ENCODE results near the gene GDPD1.

The GDPD1 gene

DNA sequence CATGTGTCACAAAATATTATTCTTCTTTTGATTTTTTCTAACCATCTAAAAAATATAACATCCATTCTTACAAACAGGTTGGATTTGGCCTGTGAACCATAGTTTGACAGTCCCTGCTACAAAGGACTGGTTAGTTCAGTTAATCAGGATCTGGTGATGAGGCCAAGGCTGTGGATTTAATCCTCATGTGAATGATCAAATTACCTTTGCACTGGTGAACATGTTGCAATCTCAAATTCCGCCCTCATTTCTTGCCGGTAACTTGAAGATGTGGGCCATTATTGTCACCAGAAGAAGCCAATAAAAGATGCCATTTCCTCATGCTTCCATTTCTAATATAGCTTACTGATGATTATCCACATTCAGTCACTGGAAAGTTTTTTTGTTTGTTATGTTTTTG, 75.9 kb downstream of the GDPD1 start:
- H3K27me3 ChIP-seq (replicated peaks; ENCODE audit: control insufficient read depth, insufficient read depth, low read length): no peaks in the 10 kb centered on the region
- no peaks in the 10 kb centered on the region for H3K36me3 ChIP-seq (ENCODE audit: control insufficient read depth, insufficient read depth, low read length)
- H3K4me3 ChIP-seq (replicated peaks; ENCODE audit: low read depth, low read length): no peak overlapping the region
- DNase-seq (ENCODE audit: extremely low read depth, insufficient read length): no peak
- TF ChIP-seq, protein P1, sequence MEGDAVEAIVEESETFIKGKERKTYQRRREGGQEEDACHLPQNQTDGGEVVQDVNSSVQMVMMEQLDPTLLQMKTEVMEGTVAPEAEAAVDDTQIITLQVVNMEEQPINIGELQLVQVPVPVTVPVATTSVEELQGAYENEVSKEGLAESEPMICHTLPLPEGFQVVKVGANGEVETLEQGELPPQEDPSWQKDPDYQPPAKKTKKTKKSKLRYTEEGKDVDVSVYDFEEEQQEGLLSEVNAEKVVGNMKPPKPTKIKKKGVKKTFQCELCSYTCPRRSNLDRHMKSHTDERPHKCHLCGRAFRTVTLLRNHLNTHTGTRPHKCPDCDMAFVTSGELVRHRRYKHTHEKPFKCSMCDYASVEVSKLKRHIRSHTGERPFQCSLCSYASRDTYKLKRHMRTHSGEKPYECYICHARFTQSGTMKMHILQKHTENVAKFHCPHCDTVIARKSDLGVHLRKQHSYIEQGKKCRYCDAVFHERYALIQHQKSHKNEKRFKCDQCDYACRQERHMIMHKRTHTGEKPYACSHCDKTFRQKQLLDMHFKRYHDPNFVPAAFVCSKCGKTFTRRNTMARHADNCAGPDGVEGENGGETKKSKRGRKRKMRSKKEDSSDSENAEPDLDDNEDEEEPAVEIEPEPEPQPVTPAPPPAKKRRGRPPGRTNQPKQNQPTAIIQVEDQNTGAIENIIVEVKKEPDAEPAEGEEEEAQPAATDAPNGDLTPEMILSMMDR (IDR thresholded peaks at IDR 0.05; ENCODE audit: insufficient read depth, low read length, poor library complexity, severe bottlenecking): no peak

DNA sequence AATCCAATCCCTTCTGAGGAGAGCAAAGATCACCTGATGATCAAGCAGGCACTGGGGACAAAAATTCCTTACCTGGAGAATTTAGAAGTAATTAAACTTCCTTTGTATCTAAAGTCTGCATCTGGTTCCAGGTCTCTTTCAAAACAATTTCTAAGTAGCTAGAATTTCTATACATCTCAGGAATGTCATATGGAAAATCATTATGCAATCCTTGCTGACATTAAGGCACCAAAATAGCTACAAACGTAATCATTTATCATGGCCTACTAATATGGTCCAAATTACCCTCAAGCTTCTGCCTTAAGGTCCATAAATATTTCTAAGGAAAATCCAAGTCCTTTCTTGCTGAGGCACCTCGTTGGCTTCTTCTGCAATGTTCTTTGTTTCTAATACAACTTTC, 78.2 kb downstream of the GDPD1 start:
- Histone ChIP-seq H3K36me3 (ENCODE audit: control insufficient read depth, insufficient read depth, low read length) (no peaks in the 10 kb centered on the region), H3K4me3 (replicated peaks; ENCODE audit: low read depth, low read length) (no peak overlapping the region), H3K27me3 (replicated peaks; ENCODE audit: control insufficient read depth, insufficient read depth, low read length) (no peaks in the 10 kb centered on the region)
- no peak for DNase-seq (ENCODE audit: extremely low read depth, insufficient read length)
- TF ChIP-seq, protein P1 (IDR thresholded peaks at IDR 0.05; ENCODE audit: insufficient read depth, low read length, poor library complexity, severe bottlenecking): no peak

DNA sequence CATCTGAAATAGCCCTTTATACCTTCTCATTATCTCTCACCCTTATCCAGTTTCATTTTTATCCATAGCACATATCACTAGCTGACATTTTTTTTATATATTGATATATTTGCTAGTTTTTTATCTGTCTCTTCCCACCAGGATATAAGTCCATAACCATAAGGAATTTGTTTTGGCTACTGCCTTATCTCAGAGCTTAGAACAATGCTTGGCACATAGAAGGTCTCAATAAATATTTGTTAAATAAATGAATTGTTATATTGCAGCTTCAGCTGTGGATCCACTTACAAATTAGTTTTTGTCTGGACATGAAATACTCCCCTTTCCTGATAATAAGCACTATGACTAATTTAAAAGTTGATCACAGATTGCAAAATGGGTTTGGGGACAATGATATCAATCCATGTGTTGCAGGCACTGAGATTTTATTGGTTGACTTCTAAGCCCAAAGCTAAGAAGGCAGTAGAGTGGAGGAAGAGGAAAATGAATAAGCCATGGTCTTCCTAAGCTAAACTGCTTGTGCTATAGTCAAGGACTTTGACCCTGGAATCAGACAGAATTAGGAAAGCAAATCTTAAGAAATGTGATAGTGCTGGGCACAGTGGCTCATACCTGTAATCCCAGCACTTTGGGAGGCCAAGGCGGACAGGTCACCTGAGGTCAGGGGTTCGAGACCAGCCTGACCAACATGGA, 79.2 kb downstream of the GDPD1 start:
- TF ChIP-seq, protein P1 (IDR thresholded peaks at IDR 0.05; ENCODE audit: insufficient read depth, low read length, poor library complexity, severe bottlenecking): no peak
- Histone ChIP-seq H3K36me3 (ENCODE audit: control insufficient read depth, insufficient read depth, low read length) (no peaks in the 10 kb centered on the region), H3K27me3 (replicated peaks; ENCODE audit: control insufficient read depth, insufficient read depth, low read length) (no peaks in the 10 kb centered on the region), H3K4me3 (replicated peaks; ENCODE audit: low read depth, low read length) (no peak overlapping the region)
- DNase-seq (ENCODE audit: extremely low read depth, insufficient read length): no peak

DNA sequence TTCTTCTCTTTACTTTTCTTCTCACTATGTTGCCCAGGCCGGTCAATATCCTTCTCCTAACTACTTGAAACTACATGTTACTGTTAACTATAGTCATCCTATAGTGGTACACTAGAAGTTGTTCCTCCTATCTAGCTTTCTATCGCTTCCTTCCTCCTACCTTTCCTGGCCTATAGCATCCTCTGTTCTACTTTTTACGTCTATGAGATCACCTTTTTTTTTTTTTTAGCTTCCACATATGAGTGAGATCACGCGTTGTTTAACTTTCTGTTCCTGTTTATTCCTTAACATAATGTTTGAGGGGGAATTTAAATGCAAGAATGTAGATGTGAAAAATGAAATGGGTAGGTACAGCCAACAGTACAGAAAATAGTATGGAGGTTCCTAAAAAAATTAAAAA, 80.6 kb downstream of the GDPD1 start:
- TF ChIP-seq, protein P1 (IDR thresholded peaks at IDR 0.05; ENCODE audit: insufficient read depth, low read length, poor library complexity, severe bottlenecking): no peak
- Histone ChIP-seq H3K36me3 (ENCODE audit: control insufficient read depth, insufficient read depth, low read length) (no peaks in the 10 kb centered on the region), H3K27me3 (replicated peaks; ENCODE audit: control insufficient read depth, insufficient read depth, low read length) (no peaks in the 10 kb centered on the region), H3K4me3 (replicated peaks; ENCODE audit: low read depth, low read length) (no peak overlapping the region)
- DNase-seq (ENCODE audit: extremely low read depth, insufficient read length): no peak

DNA sequence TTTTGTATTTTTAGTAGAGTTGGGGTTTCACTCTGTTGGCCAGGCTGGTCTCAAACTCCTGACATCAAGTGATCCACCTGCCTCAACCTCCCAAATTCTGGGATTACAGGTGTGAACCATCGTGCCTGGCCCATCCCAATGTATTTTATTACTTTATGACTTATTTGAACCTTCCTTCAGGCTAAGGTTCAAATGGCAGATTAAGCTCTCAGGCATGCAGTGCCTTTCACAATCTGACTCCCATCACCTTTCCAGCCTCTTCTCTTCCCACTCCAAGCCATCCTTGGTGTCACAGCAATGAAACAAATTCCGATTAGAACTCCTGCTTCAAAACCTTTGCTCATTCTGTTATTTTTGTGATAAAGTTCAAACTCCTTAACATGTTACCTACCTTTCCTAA, 84.5 kb downstream of the GDPD1 start:
- no peak for DNase-seq (ENCODE audit: extremely low read depth, insufficient read length)
- H3K36me3 ChIP-seq (ENCODE audit: control insufficient read depth, insufficient read depth, low read length): no peaks in the 10 kb centered on the region
- no peaks in the 10 kb centered on the region for H3K27me3 ChIP-seq (replicated peaks; ENCODE audit: control insufficient read depth, insufficient read depth, low read length)
- TF ChIP-seq, protein P1 (IDR thresholded peaks at IDR 0.05; ENCODE audit: insufficient read depth, low read length, poor library complexity, severe bottlenecking): no peak
- no peak overlapping the region for H3K4me3 ChIP-seq (replicated peaks; ENCODE audit: low read depth, low read length)

All from GM06990 (cell line).